C4-2B (cell line): ENCODE measurements around the gene GAST.

Experiments
- ZFX ChIP-seq: fragments of 450-650 bp; IDR thresholded peaks from 2 replicates; pipeline ENCODE4 v1.6.1; 2017
- TF ChIP-seq, protein P1 (sequence below): fragments of 450-650 bp; conservative IDR thresholded peaks from 2 replicates; pipeline ENCODE4 v1.5.1; 2017; ENCODE audit warnings: mild to moderate bottlenecking

DNA sequence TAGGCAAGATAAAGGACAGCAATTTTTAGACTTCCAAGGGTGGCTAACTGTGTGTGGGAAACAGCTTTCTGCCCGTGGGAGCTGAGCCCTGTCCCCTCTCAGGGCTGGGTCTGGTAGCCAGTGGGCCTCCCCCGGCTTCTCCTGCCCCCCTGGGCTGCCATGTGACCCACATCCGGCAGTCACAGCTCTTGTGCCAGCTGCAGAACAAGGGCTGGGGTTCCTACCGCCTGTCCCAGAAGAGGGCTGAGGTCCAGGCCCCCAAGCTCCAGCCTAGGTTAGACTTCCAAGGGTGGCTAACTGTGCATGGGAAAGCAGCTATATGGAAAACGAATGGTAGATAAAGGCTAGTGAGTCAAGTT, 6.1 kb downstream of the GAST start:
- TF ChIP-seq, protein P1, sequence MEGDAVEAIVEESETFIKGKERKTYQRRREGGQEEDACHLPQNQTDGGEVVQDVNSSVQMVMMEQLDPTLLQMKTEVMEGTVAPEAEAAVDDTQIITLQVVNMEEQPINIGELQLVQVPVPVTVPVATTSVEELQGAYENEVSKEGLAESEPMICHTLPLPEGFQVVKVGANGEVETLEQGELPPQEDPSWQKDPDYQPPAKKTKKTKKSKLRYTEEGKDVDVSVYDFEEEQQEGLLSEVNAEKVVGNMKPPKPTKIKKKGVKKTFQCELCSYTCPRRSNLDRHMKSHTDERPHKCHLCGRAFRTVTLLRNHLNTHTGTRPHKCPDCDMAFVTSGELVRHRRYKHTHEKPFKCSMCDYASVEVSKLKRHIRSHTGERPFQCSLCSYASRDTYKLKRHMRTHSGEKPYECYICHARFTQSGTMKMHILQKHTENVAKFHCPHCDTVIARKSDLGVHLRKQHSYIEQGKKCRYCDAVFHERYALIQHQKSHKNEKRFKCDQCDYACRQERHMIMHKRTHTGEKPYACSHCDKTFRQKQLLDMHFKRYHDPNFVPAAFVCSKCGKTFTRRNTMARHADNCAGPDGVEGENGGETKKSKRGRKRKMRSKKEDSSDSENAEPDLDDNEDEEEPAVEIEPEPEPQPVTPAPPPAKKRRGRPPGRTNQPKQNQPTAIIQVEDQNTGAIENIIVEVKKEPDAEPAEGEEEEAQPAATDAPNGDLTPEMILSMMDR = no peak
- TF ChIP-seq ZFX = no peak
